ENCODE results near the gene MAMDC4. TPM values are rescaled to one million over a fixed set of nuclear protein-coding genes. Genes with fewer than 3 reads are reported as not detected.

Gene MAMDC4
- polyA plus RNA-seq, 1 donor (not counting 4 experiments of a cell fraction or from before 2014, with no cell fraction given) = 0.49 TPM

DNA sequence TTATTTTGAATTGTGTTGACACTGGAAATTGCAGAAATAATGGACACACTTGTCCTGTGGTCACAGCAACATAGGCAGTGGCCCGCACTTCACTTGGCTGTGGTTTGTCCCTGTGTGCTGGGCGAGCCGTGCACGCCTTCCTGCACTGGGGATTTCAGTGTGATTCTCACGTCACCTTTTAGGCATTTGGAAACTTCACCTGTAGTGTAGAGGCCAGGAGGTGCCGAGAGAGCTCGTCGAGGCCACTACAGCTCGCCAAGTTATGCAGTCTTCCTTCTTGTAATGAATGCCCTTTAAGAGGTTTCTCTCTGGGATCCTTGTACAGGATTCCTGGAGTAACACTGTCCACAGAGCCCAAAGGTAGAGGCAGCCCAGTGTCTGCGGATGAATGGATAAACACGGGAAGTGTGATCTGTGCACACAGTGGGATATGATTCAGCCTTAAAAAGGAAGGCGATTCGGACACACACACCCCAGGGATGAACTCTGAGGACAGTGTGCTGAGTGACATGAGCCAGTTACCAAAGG, 48.9 kb downstream of the MAMDC4 start:
- no peak for DNase-seq (ENCODE audit: low read depth, low spot score)
- H2AFZ ChIP-seq (ENCODE audit: control insufficient read depth, low read length) = peak overlapping the region; percentile 52
- H3K27ac ChIP-seq (ENCODE audit: control insufficient read depth, insufficient read depth, low read length) = peak overlapping the region; percentile 100
- H3K9me3 ChIP-seq (ENCODE audit: control insufficient read depth, low read depth, low read length) = no peaks in the 10 kb centered on the region
- peaks cover 11 to 37% of the 10 kb centered on the region in 2 experiments for H3K36me3 ChIP-seq (ENCODE audit: control insufficient read depth in 2 of 2, extremely low read depth in 1 of 2, insufficient read depth in 2 of 2, low read length in 2 of 2)
- H3K4me1 ChIP-seq (ENCODE audit: control insufficient read depth, extremely low read depth, insufficient read depth, low read length) = peaks cover 47% of the 10 kb centered on the region
- H3K4me3 ChIP-seq (ENCODE audit: control insufficient read depth in 2 of 3, extremely low read depth in 1 of 3, insufficient read depth in 2 of 3, low read depth in 1 of 3, low read length in 3 of 3) = peak overlapping the region in 2 of 3 experiments; percentile 43 to 63
- FAIRE-seq = no peak
- no peaks in the 10 kb centered on the region for H3K9me1 ChIP-seq (ENCODE audit: control insufficient read depth, extremely low read depth, insufficient read depth, low read length)
- TF ChIP-seq, protein P1, sequence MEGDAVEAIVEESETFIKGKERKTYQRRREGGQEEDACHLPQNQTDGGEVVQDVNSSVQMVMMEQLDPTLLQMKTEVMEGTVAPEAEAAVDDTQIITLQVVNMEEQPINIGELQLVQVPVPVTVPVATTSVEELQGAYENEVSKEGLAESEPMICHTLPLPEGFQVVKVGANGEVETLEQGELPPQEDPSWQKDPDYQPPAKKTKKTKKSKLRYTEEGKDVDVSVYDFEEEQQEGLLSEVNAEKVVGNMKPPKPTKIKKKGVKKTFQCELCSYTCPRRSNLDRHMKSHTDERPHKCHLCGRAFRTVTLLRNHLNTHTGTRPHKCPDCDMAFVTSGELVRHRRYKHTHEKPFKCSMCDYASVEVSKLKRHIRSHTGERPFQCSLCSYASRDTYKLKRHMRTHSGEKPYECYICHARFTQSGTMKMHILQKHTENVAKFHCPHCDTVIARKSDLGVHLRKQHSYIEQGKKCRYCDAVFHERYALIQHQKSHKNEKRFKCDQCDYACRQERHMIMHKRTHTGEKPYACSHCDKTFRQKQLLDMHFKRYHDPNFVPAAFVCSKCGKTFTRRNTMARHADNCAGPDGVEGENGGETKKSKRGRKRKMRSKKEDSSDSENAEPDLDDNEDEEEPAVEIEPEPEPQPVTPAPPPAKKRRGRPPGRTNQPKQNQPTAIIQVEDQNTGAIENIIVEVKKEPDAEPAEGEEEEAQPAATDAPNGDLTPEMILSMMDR (optimal IDR thresholded peaks at IDR 0.05 in 1 of 3, IDR thresholded peaks at IDR 0.05 in 1 of 3, conservative IDR thresholded peaks at IDR 0.05 in 1 of 3; ENCODE audit: extremely low read depth in 1 of 3, insufficient read depth in 2 of 3, low read length in 3 of 3) = no peak
- no peak for TF ChIP-seq EZH2 (IDR thresholded peaks at IDR 0.05; ENCODE audit: low read length)
- no peaks in the 10 kb centered on the region for H3K27me3 ChIP-seq (ENCODE audit: control insufficient read depth, extremely low read depth, insufficient read depth, low read length)
- H4K20me1 ChIP-seq (ENCODE audit: control insufficient read depth, extremely low read depth, insufficient read depth, low read length) = no peaks in the 10 kb centered on the region
- peaks cover 33% of the 10 kb centered on the region for H3K79me2 ChIP-seq (ENCODE audit: control insufficient read depth, insufficient read depth, low read length)
- dilution Hi-C loops (cut with MboI; ENCODE audit: extremely low pct_ligation_motif_present, low sequenced_read_pairs) = no loop called here
- H3K9ac ChIP-seq (ENCODE audit: control insufficient read depth, extremely low read depth, insufficient read depth, low read length) = peak overlapping the region; percentile 98
- H3K4me2 ChIP-seq (ENCODE audit: control insufficient read depth, extremely low read depth, insufficient read depth, low read depth, low read length) = peak overlapping the region; percentile 95

DNA sequence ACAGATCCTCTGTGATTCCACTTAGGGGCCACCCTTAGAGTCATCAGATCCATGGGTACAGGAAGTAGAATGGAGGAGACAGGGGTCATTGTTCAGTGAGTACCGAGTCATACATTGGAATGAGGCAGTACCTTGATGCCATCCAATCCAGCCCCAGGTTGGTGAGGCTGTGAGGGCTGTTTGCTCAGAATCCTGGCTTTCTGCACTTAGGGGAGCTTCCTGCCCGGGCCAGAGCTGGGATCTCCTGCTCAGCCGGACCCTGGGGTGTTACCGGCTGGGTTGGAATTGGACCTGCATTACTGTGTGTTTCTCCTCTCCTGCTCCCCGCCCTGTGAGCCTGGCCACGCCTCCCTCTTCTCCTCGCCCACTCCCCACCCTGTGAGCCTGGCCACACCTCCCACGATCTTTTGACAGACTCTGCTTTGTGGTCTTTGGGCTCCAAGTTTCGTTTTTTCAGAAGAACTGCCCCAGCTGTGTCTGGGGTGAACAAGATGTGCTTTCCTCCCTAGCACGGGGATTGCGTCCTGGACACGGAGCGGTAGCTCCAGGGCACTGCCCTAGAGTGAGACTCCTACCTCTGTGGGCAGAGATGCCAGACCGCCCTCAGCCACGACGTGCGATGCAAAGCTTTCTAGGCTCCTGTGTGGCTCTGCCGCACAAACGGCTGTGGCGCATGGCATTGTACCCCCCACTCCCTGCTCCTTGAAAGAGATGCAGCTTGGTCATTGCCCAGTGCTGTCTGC, 49.5 kb downstream of the MAMDC4 start:
- Histone ChIP-seq H3K36me3 (ENCODE audit: control insufficient read depth in 2 of 2, extremely low read depth in 1 of 2, insufficient read depth in 2 of 2, low read length in 2 of 2) (peaks cover 11 to 37% of the 10 kb centered on the region in 2 experiments), H4K20me1 (ENCODE audit: control insufficient read depth, extremely low read depth, insufficient read depth, low read length) (no peaks in the 10 kb centered on the region), H2AFZ (ENCODE audit: control insufficient read depth, low read length) (peak overlapping the region; percentile 52), H3K4me3 (ENCODE audit: control insufficient read depth in 2 of 3, extremely low read depth in 1 of 3, insufficient read depth in 2 of 3, low read depth in 1 of 3, low read length in 3 of 3) (peak overlapping the region; percentile 2 to 63 (median 55)), H3K79me2 (ENCODE audit: control insufficient read depth, insufficient read depth, low read length) (peaks cover 30% of the 10 kb centered on the region), H3K9me1 (ENCODE audit: control insufficient read depth, extremely low read depth, insufficient read depth, low read length) (no peaks in the 10 kb centered on the region), H3K9me3 (ENCODE audit: control insufficient read depth, low read depth, low read length) (no peaks in the 10 kb centered on the region), H3K27ac (ENCODE audit: control insufficient read depth, insufficient read depth, low read length) (peak overlapping the region; percentile 100), H3K4me2 (ENCODE audit: control insufficient read depth, extremely low read depth, insufficient read depth, low read depth, low read length) (peak overlapping the region; percentile 95), H3K4me1 (ENCODE audit: control insufficient read depth, extremely low read depth, insufficient read depth, low read length) (peaks cover 47% of the 10 kb centered on the region), H3K27me3 (ENCODE audit: control insufficient read depth, extremely low read depth, insufficient read depth, low read length) (no peaks in the 10 kb centered on the region), H3K9ac (ENCODE audit: control insufficient read depth, extremely low read depth, insufficient read depth, low read length) (peak overlapping the region; percentile 98)
- DNase-seq (ENCODE audit: low read depth, low spot score) (peak; percentile 72), FAIRE-seq (peak; percentile 94)
- dilution Hi-C loops (cut with MboI; ENCODE audit: extremely low pct_ligation_motif_present, low sequenced_read_pairs) = no loop called here
- TF ChIP-seq EZH2 (IDR thresholded peaks at IDR 0.05; ENCODE audit: low read length) = no peak
- TF ChIP-seq, protein P1 (optimal IDR thresholded peaks at IDR 0.05 in 1 of 3, IDR thresholded peaks at IDR 0.05 in 1 of 3, conservative IDR thresholded peaks at IDR 0.05 in 1 of 3; ENCODE audit: extremely low read depth in 1 of 3, insufficient read depth in 2 of 3, low read length in 3 of 3) = no peak

Measured in keratinocyte (primary cell).